GM10266 (cell line): ENCODE measurements around the gene S100Z.

ENCODE experiments used
- DNase-seq: peaks from one replicate; pipeline ENCODE4 v3.0.0; 2012; ENCODE audit errors: extremely low spot score
- CTCF ChIP-seq: IDR thresholded peaks from 2 replicates; pipeline ENCODE4 v1.5.1; 2012; ENCODE audit warnings: mild to moderate bottlenecking, low read depth; ENCODE audit not compliant: control insufficient read depth, insufficient read depth; ENCODE audit errors: missing control alignments

S100Z gene

GRCh38 chr5:76863001-76863400 is 13.2 kb downstream of the S100Z start:
- DNase-seq = no peak
- no peak for TF ChIP-seq CTCF

- DNase-seq = no peak
- no peak for TF ChIP-seq CTCF
These were observed 16.7 kb downstream of the S100Z start for GRCh38 chr5:76866503-76866902.

- no peak for TF ChIP-seq CTCF
These were observed 17.2 kb downstream of the S100Z start for GRCh38 chr5:76867038-76867437.

DNA sequence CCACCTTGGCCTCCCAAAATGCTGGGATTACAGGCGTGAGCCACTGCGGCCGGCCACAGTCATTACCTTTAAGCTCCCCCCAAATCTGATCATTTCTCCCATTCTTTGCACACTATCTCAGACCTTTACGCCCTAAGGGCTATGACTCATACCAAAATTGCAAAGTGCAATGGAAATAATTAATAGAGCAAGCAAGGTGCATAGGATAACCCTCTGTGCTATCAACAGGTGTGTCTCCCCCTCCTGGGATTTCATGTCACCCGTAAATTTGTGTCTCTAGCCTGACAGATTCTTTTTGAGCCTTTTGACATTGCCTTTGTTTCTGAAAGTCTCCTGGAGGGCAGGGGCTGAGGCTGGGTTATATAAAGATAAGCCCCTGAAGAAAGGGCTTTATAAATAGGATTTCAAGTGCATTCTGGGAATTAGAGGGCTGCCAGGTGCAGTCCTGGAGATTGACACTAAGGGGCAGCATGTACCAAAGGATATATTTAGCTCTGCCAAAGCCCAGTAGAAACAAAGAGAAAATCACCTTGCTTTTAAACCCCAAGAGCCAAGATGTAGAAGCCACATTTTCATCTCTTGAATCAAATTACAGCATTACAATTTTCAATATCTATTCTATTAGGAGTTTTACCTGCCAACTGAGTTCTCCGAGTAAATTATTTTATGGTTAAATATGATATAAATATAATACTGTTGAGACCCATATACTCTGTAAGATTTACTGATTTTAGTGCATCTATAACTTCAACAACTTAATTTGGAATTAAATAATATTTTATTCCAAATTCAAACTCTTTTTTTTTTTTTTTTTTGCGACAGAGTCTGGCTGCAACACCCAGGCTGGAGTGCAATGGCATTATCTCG is 18.2 kb downstream of the S100Z start:
- peak; percentile 84 for TF ChIP-seq CTCF
- peak; percentile 57 for DNase-seq

More at GRCh38 chr5:76867038-76867437, 17.2 kb downstream of the S100Z start:
- DNase-seq = no peak

DNA sequence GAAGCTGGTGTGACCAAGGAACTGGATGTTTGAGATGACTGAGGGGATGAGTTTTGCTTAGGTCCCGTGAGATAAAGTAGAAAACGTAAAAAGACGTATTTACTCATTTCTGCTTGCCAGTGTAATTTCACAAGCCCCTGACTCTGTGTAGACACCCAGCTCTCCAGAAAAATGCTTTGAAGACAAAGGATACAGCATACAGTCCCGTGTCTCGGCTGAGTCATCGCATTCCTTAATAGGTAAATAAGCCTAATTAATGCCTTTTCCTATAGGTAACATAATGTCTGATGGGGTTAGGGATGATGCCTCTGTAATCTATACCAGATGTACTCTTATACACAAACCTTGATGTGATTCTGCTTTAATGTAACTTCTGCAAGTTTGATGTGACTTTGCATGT is 20.2 kb downstream of the S100Z start:
- DNase-seq = no peak
- no peak for TF ChIP-seq CTCF

GRCh38 chr5:76874088-76874581 is 24.3 kb downstream of the S100Z start:
- TF ChIP-seq CTCF = no peak
- DNase-seq = no peak

DNA sequence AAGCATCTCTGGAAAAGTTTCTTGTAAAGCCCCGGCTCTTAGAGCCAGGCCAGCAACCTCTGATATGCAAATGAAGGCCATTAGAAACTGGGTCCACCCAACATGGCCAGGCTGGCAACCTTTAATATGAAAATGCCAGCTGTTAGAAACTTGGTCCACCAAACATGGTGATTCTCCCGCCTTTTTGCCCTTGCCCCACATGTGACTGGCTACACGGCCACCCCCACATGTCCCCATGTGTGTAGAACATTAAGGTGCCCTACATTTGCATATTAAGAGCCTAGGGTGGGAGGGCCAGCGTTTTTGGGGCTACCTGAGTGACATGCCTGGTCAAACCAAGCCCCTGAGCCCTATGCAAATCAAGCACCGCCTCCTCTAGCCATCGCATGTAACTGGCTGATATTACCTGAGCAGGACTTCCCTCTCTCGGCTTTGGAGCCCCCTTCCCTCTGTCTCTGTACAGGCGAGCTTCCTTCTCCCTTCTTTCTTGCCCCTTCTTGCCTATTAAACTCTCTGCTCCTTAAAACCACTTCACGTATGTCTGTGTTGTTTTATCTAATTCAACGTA is 39.0 kb downstream of the S100Z start:
- TF ChIP-seq CTCF = no peak
- no peak for DNase-seq
